HL-60 (cell line): ENCODE data around the gene TSPAN2.

Experiments
- DNase-seq, 2 experiments: peaks; one replicate each; pipeline ENCODE4 v3.0.0-alpha.2; 2010 to 2020; ENCODE audit warnings: low read depth in 1 of 2, low spot score in 1 of 2
- H3K27ac ChIP-seq: fragments of 250-450 bp; sonication (Bioruptor Pico); replicated peaks from 2 replicates; pipeline ENCODE4 v1.5.1; 2020; ENCODE audit warnings: mild to moderate bottlenecking, moderate library complexity
- H3K27me3 ChIP-seq: fragments of 250-450 bp; sonication (Bioruptor Pico); 2 replicates; pipeline ENCODE4 v1.5.1; 2021; ENCODE audit warnings: mild to moderate bottlenecking, moderate library complexity; ENCODE audit not compliant: insufficient read depth, poor library complexity, severe bottlenecking
- H3K4me3 ChIP-seq: replicated peaks from 2 replicates; pipeline ENCODE4 v1.5.1; 2011; ENCODE audit warnings: mild to moderate bottlenecking, control low read depth, low read length; ENCODE audit not compliant: insufficient read depth
- CTCF ChIP-seq: IDR thresholded peaks from one replicate; pipeline ENCODE4 v1.5.1; 2011; ENCODE audit warnings: low read length, control low read depth, inconsistent platforms; ENCODE audit not compliant: insufficient read depth
- GABPA ChIP-seq: IDR thresholded peaks from 2 replicates; pipeline ENCODE4 v1.6.1; 2012; ENCODE audit warnings: low read depth
- POLR2AphosphoS5 ChIP-seq: IDR thresholded peaks from 2 replicates; pipeline ENCODE4 v1.6.1; 2012; ENCODE audit warnings: low read depth
- REST ChIP-seq: IDR thresholded peaks from 2 replicates; pipeline ENCODE4 v1.6.1; 2012; ENCODE audit warnings: low read depth; ENCODE audit not compliant: insufficient replicate concordance
- SPI1 ChIP-seq: IDR thresholded peaks from 2 replicates; pipeline ENCODE4 v1.6.1; 2012; ENCODE audit warnings: low read depth, mild to moderate bottlenecking, borderline replicate concordance

Gene TSPAN2

GRCh38 chr1:115134850-115135480, 45.7 kb upstream of the TSPAN2 start:
- TF ChIP-seq REST: no peak
- no peak for TF ChIP-seq SPI1
- no peak for TF ChIP-seq POLR2AphosphoS5
- no peak for TF ChIP-seq CTCF
- TF ChIP-seq GABPA: no peak
- DNase-seq: no peak
- Histone ChIP-seq H3K27ac (no peak overlapping the region), H3K27me3 (no peaks in the 10 kb centered on the region), H3K4me3 (no peak overlapping the region)

GRCh38 chr1:115134231-115134630, 44.9 kb upstream of the TSPAN2 start:
- H3K27ac ChIP-seq: no peak overlapping the region
- TF ChIP-seq CTCF: no peak
- no peak for TF ChIP-seq POLR2AphosphoS5
- no peak for TF ChIP-seq GABPA
- TF ChIP-seq SPI1: no peak
- TF ChIP-seq REST: no peak
- no peak for DNase-seq
- no peak overlapping the region for H3K4me3 ChIP-seq
- no peaks in the 10 kb centered on the region for H3K27me3 ChIP-seq

- TF ChIP-seq REST: no peak
- no peak for TF ChIP-seq POLR2AphosphoS5
- no peak for TF ChIP-seq CTCF
- no peak for TF ChIP-seq SPI1
- TF ChIP-seq GABPA: no peak
- no peaks in the 10 kb centered on the region for H3K27me3 ChIP-seq
- no peak overlapping the region for H3K27ac ChIP-seq
- H3K4me3 ChIP-seq: no peak overlapping the region
- no peak for DNase-seq
Measured at GRCh38 chr1:115133440-115133839, 44.1 kb upstream of the TSPAN2 start.
